Measurements from ENCODE around the gene MAP3K15. TPM values are rescaled to one million over a fixed set of nuclear protein-coding genes. Genes with fewer than 3 reads are reported as not detected.
"Not testable (repeated sequence)": the region's sequence is repeated elsewhere in the genome, so short reads cannot be mapped to it uniquely, and the experiment has no call there.

The MAP3K15 gene
- total RNA-seq, 6 experiments from 2014 or later, result 0.09 TPM; not detected in 5

GRCh38 chrX:19512961-19513360 is 2.3 kb downstream of the MAP3K15 start:
- Histone ChIP-seq H3K9me3 (no peaks in the 10 kb centered on the region), H3K27ac (no peak overlapping the region), H3K4me3 (no peak overlapping the region), H3K27me3 (peaks cover 0 to 15% of the 10 kb centered on the region in 2 donors), H3K4me1 (peaks cover 0 to 7% (median 0%) of the 10 kb centered on the region in 4 donors), H3K36me3 (no peaks in the 10 kb centered on the region)
- intact Hi-C loops (cut with DNase I), result no loop called here
- ATAC-seq (no peak), DNase-seq (no peak)
- TF ChIP-seq POLR2A (IDR thresholded peaks at IDR 0.05), result no peak
- TF ChIP-seq, protein P1, sequence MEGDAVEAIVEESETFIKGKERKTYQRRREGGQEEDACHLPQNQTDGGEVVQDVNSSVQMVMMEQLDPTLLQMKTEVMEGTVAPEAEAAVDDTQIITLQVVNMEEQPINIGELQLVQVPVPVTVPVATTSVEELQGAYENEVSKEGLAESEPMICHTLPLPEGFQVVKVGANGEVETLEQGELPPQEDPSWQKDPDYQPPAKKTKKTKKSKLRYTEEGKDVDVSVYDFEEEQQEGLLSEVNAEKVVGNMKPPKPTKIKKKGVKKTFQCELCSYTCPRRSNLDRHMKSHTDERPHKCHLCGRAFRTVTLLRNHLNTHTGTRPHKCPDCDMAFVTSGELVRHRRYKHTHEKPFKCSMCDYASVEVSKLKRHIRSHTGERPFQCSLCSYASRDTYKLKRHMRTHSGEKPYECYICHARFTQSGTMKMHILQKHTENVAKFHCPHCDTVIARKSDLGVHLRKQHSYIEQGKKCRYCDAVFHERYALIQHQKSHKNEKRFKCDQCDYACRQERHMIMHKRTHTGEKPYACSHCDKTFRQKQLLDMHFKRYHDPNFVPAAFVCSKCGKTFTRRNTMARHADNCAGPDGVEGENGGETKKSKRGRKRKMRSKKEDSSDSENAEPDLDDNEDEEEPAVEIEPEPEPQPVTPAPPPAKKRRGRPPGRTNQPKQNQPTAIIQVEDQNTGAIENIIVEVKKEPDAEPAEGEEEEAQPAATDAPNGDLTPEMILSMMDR (IDR thresholded peaks at IDR 0.05), result no peak
- 25% methylated on average over 8 of the region's 9 CpGs for WGBS (ENCODE audit: insufficient coverage, low coverage, low lambda C conversion rate, missing lambda C conversion rate)

DNA sequence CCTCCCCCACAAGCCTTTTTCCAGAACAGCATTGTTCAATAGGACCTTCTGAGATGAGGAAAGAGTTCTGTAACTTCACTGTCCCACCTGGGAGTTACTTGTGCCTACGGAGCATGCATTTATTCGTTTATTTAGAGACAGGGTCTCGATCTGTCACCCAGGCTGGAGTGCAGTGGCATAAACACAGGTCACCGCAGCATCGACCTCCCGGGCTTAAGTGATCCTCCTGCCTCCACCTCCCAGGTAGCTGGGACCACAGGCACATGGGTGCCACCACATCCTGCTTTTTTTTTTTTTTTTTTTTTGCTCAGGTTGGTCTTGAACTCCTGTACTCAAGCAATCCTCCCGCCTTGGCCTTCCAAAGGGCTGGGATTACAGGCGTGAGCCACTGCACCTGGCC is 2.9 kb downstream of the MAP3K15 start:
- Histone ChIP-seq H3K27me3 (peaks cover 0 to 15% of the 10 kb centered on the region in 2 donors), H3K4me1 (peaks cover 0 to 7% (median 0%) of the 10 kb centered on the region in 4 donors), H3K9me3 (no peaks in the 10 kb centered on the region), H3K36me3 (no peaks in the 10 kb centered on the region), H3K27ac (no peak overlapping the region), H3K4me3 (no peak overlapping the region)
- ATAC-seq (no peak), DNase-seq (no peak)
- no peak for TF ChIP-seq POLR2A (IDR thresholded peaks at IDR 0.05)
- TF ChIP-seq, protein P1 (IDR thresholded peaks at IDR 0.05), result no peak
- intact Hi-C loops (cut with DNase I), result no loop called here
- 57% methylated on average over 7 of the region's 8 CpGs for WGBS (ENCODE audit: insufficient coverage, low coverage, low lambda C conversion rate, missing lambda C conversion rate)

DNA sequence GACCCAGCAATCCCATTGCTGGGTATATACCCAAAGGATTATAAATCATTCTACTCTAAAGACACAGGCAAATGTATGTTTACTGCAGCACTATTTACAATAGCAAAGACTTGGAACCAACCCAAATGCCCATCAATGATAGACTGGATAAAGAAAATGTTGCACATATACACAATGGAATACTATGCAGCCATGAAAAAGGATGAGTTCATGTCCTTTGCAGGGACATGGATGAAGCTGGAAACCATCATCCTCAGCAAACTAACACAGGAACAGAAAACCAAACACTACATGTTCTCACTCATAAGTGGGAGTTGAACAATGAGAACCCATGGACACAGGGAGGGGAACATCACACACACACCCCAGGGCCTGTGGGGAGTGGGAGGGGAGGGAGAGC is 3.5 kb downstream of the MAP3K15 start:
- DNase-seq; H3K27ac ChIP-seq; H3K4me3 ChIP-seq; intact Hi-C loops (cut with DNase I); H3K9me3 ChIP-seq; ATAC-seq; H3K36me3 ChIP-seq; H3K4me1 ChIP-seq: not testable (repeated sequence)
- H3K27me3 ChIP-seq, result peaks cover 0 to 15% of the 10 kb centered on the region in 2 donors

GRCh38 chrX:19496711-19497110 is 18.6 kb downstream of the MAP3K15 start:
- Histone ChIP-seq H3K27me3 (no peaks in the 10 kb centered on the region), H3K4me1 (no peaks in the 10 kb centered on the region), H3K27ac (no peak overlapping the region), H3K36me3 (no peaks in the 10 kb centered on the region), H3K4me3 (no peak overlapping the region), H3K9me3 (no peaks in the 10 kb centered on the region)
- 48% methylated on average over 3 of the region's 7 CpGs for WGBS (ENCODE audit: insufficient coverage, low coverage, low lambda C conversion rate, missing lambda C conversion rate)
- TF ChIP-seq, protein P1 (IDR thresholded peaks at IDR 0.05), result no peak
- no peak for TF ChIP-seq POLR2A (IDR thresholded peaks at IDR 0.05)
- intact Hi-C loops (cut with DNase I), result no loop called here
- no peak for DNase-seq
- no peak for ATAC-seq

DNA sequence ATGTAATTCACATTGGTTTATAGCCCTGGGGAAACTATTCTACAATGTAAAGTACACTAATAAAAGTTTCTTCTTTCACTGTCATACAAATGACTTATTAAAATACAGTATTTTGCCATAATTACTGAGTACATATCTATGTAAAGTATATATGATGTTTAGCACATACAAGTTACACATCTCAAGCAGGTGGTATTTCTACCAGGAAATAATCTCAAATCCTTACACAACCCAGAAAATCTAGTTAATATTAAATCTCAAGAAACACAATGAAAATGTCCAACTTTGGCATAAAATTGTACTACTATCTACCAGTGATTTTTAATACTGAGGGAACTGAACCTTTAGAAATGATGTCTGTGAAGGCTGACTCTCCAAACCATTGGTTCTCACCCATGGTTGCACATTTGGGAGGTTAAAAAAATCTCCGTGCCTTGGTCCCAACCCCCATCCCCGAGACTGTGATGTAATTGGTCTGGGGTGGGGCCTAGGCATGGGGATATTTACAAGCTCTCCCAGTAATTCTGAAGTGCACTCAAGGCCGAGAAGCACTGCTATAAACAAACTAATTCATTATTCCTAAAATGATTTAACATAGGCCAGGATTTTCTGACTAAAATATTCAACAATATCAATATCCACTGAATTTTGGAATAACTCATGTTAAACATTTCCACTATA is 27.6 kb downstream of the MAP3K15 start:
- no peaks in the 10 kb centered on the region for H3K36me3 ChIP-seq
- no peaks in the 10 kb centered on the region for H3K4me1 ChIP-seq
- intact Hi-C loops (cut with DNase I), result no loop called here
- H3K27me3 ChIP-seq, result no peaks in the 10 kb centered on the region
- DNase-seq, result no peak
- ATAC-seq, result peak in 1 of 4 donors; percentile 55
- TF ChIP-seq, protein P1 (IDR thresholded peaks at IDR 0.05), result no peak
- no peak for TF ChIP-seq POLR2A (IDR thresholded peaks at IDR 0.05)
- no peaks in the 10 kb centered on the region for H3K9me3 ChIP-seq
- no peak overlapping the region for H3K4me3 ChIP-seq
- 43% methylated on average over 3 of the region's 3 CpGs for WGBS (ENCODE audit: insufficient coverage, low coverage, low lambda C conversion rate, missing lambda C conversion rate)
- H3K27ac ChIP-seq, result no peak overlapping the region
